Measurements from ENCODE around the gene HMGCS1. TPM values are rescaled to one million over a fixed set of nuclear protein-coding genes. Genes with fewer than 3 reads are reported as not detected.

Gene HMGCS1
- total RNA-seq, 1 donor from 2014 or later, result 518 TPM

DNA sequence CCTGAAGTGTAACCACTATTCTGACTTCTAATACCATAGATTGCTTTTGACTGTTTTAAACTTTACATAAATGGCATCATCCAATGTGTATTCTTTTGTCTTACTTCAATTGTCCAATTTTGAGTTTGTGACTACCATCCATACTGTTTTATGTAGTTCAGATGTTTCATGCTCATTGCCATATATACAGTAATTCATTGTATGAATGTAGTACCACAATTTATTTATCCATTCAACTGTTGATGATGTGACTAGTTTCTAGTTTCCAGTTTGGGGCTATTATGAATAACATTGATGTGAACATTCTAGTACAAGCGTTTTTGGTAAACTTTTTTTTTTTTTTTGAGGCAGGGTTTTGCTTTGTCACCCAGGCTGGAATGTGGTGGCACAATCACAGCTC lies 55.1 kb downstream of the HMGCS1 start:
- no peak overlapping the region for H3K4me3 Mint-ChIP-seq
- no peaks in the 10 kb centered on the region for H3K4me1 Mint-ChIP-seq
- H3K9me3 Mint-ChIP-seq, result peaks cover 2% of the 10 kb centered on the region
- peaks cover 28% of the 10 kb centered on the region for H3K27me3 Mint-ChIP-seq (ENCODE audit: low read depth)
- H3K27ac Mint-ChIP-seq (ENCODE audit: unreplicated experiment), result no peak overlapping the region
- DNase-seq (ENCODE audit: low read depth, low spot score), result no peak
- H3K36me3 Mint-ChIP-seq (ENCODE audit: low read depth), result no peaks in the 10 kb centered on the region
- no peak for TF ChIP-seq CTCF (conservative IDR thresholded peaks at IDR 0.05)

DNA sequence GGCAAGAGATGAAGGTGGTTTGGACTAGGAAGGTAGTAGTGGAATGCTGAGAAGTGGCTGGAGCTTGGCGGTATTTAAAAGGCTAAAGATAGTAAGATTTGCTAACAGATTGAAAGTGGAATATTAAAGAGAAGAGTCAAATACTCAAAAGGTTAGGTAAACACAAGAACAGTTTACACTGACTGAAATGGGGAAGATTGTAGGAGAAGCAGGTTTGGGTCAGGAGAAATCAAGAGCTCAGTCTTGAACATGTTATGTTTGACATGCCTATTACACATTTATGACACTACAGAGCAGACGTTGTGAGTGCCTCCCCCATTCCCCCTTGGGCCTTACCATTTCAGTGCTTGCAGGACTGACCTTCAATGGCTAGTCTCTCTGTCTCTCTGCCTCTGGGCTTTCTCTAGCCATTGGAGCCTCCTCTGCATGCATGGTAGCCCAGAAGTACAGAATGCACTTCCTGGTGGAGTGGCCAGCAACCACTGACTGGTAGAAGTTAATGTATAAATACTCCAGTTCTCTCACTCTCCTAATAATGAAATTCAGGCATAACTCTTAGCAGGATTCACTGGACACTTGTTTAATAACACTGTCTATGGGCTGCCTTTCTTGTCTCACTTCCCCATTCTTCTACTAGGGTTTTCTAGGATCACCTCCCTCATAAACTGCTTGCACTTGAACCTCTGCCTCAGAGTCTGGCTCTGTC lies 56.8 kb downstream of the HMGCS1 start:
- TF ChIP-seq CTCF (conservative IDR thresholded peaks at IDR 0.05), result no peak
- DNase-seq (ENCODE audit: low read depth, low spot score), result no peak
- Mint-ChIP-seq H3K36me3 (ENCODE audit: low read depth) (no peaks in the 10 kb centered on the region), H3K4me3 (no peak overlapping the region), H3K4me1 (no peaks in the 10 kb centered on the region), H3K27ac (ENCODE audit: unreplicated experiment) (no peak overlapping the region), H3K27me3 (ENCODE audit: low read depth) (peaks cover 18% of the 10 kb centered on the region), H3K9me3 (peaks cover 2% of the 10 kb centered on the region)

DNA sequence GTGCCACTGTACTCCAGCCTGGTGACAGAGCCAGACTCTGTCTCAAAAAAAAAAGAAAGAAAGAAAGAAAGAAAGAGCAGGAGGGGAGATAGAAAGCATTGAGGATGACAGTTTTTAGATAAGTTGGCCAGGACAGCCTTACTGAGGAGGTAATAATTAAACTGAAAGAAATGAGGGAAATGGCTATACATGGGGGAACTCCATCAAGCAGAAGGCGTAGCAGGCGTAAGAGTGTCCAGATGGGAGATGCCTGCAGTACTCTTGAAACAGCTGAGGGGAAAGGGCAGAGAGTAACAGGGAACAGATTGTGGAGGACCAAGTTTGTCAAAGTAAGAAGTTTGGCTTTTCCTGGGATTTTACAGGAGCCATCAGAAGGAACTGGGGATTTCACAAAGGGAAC lies 57.5 kb downstream of the HMGCS1 start:
- no peak overlapping the region for H3K27ac Mint-ChIP-seq (ENCODE audit: unreplicated experiment)
- peaks cover 16% of the 10 kb centered on the region for H3K27me3 Mint-ChIP-seq (ENCODE audit: low read depth)
- DNase-seq (ENCODE audit: low read depth, low spot score), result no peak
- H3K4me1 Mint-ChIP-seq, result no peaks in the 10 kb centered on the region
- no peak for TF ChIP-seq CTCF (conservative IDR thresholded peaks at IDR 0.05)
- H3K9me3 Mint-ChIP-seq, result peaks cover 2% of the 10 kb centered on the region
- H3K4me3 Mint-ChIP-seq, result no peak overlapping the region
- H3K36me3 Mint-ChIP-seq (ENCODE audit: low read depth), result no peaks in the 10 kb centered on the region

GRCh38 chr5:43251754-43252153 lies 61.5 kb downstream of the HMGCS1 start:
- H3K4me3 Mint-ChIP-seq, result no peak overlapping the region
- no peak for DNase-seq (ENCODE audit: low read depth, low spot score)
- no peaks in the 10 kb centered on the region for H3K36me3 Mint-ChIP-seq (ENCODE audit: low read depth)
- peaks cover 5% of the 10 kb centered on the region for H3K27me3 Mint-ChIP-seq (ENCODE audit: low read depth)
- H3K9me3 Mint-ChIP-seq, result peaks cover 3% of the 10 kb centered on the region
- no peak for TF ChIP-seq CTCF (conservative IDR thresholded peaks at IDR 0.05)
- no peak overlapping the region for H3K27ac Mint-ChIP-seq (ENCODE audit: unreplicated experiment)
- H3K4me1 Mint-ChIP-seq, result no peaks in the 10 kb centered on the region

GRCh38 chr5:43245724-43246385 lies 67.4 kb downstream of the HMGCS1 start:
- H3K4me1 Mint-ChIP-seq, result peaks cover 7% of the 10 kb centered on the region
- no peak for DNase-seq (ENCODE audit: low read depth, low spot score)
- H3K27ac Mint-ChIP-seq (ENCODE audit: unreplicated experiment), result no peak overlapping the region
- H3K36me3 Mint-ChIP-seq (ENCODE audit: low read depth), result no peaks in the 10 kb centered on the region
- H3K27me3 Mint-ChIP-seq (ENCODE audit: low read depth), result peaks cover 5% of the 10 kb centered on the region
- no peak overlapping the region for H3K4me3 Mint-ChIP-seq
- peaks cover 3% of the 10 kb centered on the region for H3K9me3 Mint-ChIP-seq
- TF ChIP-seq CTCF (conservative IDR thresholded peaks at IDR 0.05), result no peak
